SHP77 (cell line): ENCODE results near the gene KCNMB2.

Source experiments
- DNase-seq, 2 experiments: peaks; one replicate each; lab custom pipeline; 2025; lab: John Stamatoyannopoulos, UW

Gene KCNMB2

GRCh38 chr3:178754852-178755510 lies 218.7 kb downstream of the KCNMB2 start:
- DNase-seq: no peak

DNA sequence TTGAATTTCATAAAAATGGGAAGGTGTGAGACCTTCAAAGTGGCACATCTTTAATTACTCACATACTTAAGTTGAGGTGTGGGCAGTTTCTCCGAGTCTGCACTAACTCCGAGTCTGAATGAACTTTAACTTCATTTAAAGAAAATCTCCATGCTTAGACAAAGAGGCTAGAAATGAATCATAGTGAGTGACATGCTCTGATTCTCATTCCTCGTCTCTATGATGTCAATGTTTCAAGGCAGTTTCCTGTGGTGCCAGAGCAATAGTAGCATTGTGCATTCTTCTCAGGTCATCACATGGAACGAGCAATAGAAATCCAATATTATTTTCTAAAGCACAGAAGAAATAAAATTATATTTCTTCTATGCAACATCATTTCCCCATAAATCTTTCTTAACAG lies 224.8 kb downstream of the KCNMB2 start:
- no peak for DNase-seq

DNA sequence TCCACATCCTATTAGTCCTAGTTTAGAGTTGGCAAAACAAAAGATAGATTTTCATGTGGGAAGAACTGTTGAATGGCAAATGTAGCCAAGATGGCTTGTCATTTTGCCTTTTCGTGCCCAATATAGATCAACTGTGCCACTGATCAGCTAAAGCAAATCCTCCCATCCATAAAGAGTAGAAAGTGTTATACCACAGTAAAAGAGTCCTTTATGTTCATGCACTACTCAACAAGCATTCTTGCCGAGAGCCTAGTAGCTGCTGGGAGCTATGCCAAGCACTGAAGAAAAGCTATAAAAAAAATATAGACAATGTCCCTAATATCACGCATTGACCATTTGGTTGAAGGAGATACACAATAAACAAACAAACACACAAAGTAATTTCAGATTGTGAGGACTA lies 225.2 kb downstream of the KCNMB2 start:
- no peak for DNase-seq

GRCh38 chr3:178762385-178762784 lies 226.1 kb downstream of the KCNMB2 start:
- DNase-seq: no peak

DNA sequence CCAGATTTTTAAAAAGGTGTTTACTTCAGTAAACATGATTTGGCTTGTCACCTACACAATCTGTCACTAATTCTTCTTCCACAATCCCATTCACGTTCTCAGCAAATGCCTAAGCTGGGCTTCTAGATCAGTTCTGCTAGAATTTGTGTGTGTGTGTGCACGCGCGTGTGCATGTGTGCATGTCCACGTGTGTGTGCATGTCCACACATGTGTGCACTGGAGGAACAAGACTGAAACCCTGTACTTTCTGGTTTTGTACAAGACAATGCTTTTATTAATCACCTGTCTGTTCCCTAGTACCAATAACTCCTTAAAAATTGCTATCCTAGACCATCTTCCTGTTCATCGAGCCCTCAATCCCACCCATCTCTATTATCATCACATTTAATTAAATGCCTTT lies 229.2 kb downstream of the KCNMB2 start:
- no peak for DNase-seq

- DNase-seq: no peak
Observed at GRCh38 chr3:178767581-178767980, 231.3 kb downstream of the KCNMB2 start.

- DNase-seq: no peak
Observed at GRCh38 chr3:178768072-178768864, 232.0 kb downstream of the KCNMB2 start.

- DNase-seq: no peak
Observed at GRCh38 chr3:178771511-178771910, 235.3 kb downstream of the KCNMB2 start.

- no peak for DNase-seq
Observed at GRCh38 chr3:178772746-178773145, 236.5 kb downstream of the KCNMB2 start.

DNA sequence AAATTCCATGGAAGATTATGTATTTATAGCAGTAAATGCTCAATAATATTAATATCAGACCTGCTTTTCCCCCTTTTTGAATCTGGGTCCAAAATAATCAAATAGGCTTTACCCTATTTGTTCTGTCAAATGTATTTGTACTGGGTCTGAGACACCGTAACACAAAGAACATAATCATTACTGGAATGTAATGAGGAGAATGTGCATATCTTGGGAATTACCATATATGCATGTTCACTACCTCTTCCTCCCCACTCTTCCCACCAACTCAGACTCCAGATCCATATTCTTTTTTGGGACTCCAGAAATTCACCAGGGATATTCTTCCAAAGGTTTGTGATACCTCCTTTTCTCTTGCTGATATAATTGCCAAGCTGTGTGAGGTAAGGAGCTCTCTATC lies 237.1 kb downstream of the KCNMB2 start:
- no peak for DNase-seq

- peak; percentile 33 to 57 for DNase-seq
Observed at GRCh38 chr3:178777718-178778411, 241.6 kb downstream of the KCNMB2 start.

GRCh38 chr3:178778589-178778988 lies 242.4 kb downstream of the KCNMB2 start:
- peak; percentile 53 to 55 for DNase-seq

DNA sequence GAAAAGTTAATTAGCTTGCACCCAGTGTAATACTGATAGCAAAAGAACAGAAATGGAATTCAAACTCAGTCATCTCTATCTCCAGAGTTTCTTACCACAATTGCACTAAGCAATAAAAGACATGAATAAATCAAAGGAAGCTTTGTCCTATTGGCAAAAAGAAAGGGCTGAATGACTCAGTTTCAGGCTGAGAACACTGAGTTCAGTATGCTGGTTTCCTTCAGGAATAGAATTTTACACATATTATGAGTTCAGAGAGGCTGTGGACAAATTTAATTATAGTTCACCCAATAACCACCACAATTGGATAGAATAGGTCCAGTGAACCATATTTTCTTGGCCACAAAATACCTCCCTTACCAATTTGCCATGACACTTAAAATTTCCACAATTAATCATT lies 249.7 kb downstream of the KCNMB2 start:
- DNase-seq: no peak

DNA sequence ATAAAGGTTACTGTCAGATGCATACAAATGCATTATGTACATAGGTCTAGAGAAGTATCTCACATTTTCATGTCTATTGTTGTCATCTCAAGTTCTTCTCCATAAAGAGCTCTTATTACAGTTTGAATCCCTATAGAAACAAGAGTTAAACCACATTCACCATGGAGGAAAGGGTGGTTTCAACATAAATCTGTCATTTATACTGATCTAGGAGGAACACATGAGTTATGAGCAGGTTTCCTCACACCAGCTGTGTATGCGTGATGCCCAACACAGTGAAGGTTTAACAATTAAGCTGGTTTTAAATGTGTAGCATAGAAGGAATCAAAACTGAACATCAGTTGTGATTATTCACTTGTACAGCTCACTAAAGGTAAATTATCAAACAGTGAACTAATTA lies 251.7 kb downstream of the KCNMB2 start:
- DNase-seq: no peak

GRCh38 chr3:178794711-178795110 lies 258.5 kb downstream of the KCNMB2 start:
- no peak for DNase-seq

GRCh38 chr3:178795349-178795748 lies 259.1 kb downstream of the KCNMB2 start:
- DNase-seq: no peak

DNA sequence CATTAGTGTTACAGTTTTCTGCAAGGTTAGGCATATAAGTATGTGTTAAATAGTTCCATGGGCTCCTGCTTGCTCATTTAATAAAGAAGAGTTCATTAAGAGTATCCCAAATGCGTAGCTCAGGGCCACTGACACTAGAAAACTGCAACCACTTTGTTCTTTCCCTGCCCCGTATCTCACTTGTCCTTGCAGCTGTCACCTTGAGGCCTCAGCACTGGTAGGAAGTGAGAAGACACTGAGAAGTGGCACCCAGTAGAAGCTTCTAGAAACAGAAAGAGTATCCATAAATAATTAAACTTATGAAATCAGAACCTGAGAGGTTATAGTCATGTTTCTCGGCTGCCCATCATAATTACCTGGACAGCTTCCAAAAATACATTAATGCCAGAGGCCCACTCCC lies 266.0 kb downstream of the KCNMB2 start:
- DNase-seq: peak in 1 of 2 experiments; percentile 30

DNA sequence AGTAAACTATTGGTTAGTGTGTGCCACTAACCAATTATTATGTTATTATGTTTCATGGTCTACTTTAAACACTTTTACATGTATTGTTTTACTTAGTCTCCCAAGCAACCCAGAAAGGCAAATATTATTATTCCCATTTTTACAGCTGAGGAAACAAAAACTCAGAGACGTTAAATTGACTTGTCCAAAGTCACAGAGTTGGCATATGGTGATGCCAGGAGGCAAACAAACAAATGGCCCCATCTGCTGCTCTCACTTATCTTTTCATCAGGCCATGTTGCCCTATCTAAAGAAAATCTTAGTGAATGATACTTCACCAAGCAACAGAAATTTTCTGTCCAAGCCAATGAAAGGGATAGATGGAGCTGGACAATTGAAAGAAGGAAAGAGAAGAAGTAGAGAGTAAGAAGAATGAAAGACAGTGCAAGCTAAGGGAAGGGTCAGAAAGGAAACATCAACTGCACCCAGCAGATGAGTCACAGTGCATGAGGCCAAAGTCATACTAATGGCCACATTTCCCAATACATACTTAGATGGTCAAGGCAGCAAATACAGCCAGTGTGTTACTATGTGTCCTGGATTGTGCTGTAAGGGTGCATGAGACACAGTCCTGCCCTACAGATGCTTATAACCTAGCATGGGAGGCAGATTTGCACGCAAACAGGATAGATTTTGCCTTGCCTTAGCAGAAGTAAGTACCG lies 266.9 kb downstream of the KCNMB2 start:
- peak; percentile 78 to 88 for DNase-seq

- DNase-seq: no peak
Observed at GRCh38 chr3:178804606-178805005, 268.4 kb downstream of the KCNMB2 start.

DNA sequence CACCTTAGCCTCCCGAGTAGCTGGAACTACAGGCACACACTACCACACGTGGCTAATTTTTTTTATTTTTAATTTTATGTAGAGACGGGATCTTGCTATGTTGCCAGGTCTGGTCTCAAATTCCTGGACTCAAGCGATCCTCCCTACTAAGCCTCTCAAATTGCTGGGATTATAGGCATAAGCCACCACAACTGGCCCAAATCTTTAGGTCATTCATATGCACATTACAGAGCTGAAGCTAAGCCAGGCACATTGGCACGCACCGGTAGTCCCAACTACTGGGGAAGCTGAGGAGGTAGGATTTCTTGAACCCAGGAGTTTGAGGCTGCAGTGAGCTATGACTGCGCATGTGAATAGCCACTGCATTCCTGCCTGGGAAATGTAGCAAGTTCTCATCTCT lies 269.5 kb downstream of the KCNMB2 start:
- no peak for DNase-seq

DNA sequence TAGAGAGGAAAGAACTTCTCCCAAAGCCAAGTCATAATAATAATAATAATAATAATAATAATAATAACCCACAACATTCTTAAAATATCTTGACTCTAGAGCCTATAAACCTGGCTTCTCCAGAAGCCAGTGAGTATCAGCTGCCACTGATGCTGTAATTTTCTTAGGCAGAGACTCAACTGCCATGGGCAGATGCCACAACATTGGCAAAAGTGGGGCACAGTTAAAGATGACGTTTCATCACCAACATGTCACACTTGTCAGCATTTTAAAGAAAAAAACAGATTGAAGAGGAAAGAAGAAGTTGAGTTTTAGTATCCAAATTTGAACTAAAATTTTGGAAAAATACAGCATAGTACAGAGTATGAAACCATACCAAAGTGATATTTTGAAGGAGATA lies 270.4 kb downstream of the KCNMB2 start:
- no peak for DNase-seq

- DNase-seq: no peak
Observed at GRCh38 chr3:178807694-178808093, 271.5 kb downstream of the KCNMB2 start.
